C4-2B (cell line): ENCODE data around the gene CCN2.

Experiments
- H3K27ac ChIP-seq: fragments of 450-650 bp; 2 replicates; pipeline ENCODE4 v1.5.1; 2017
- ZFX ChIP-seq: fragments of 450-650 bp; IDR thresholded peaks from 2 replicates; pipeline ENCODE4 v1.6.1; 2017
- TF ChIP-seq, protein P1 (sequence below): fragments of 450-650 bp; conservative IDR thresholded peaks from 2 replicates; pipeline ENCODE4 v1.5.1; 2017; ENCODE audit warnings: mild to moderate bottlenecking

Gene CCN2

DNA sequence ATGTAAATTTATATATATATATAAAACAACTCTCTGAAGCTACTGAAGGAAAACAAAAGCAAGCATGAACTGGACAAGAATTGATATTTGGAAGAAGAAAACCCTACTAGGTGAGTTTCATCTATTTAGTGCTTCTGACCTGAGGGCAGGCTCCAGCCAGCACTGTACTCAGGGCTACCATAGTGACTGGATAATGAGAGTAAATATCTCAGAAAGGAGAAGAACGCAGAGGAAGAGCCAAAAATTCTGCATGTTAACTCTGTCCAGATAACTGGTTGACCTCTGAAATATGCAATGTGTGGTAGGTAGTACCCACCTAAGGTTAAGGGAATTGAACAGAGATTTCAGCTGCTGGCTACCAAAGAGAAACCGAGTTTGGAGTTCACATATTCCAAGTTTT is 41.4 kb upstream of the CCN2 start:
- no peak overlapping the region for H3K27ac ChIP-seq
- TF ChIP-seq, protein P1, sequence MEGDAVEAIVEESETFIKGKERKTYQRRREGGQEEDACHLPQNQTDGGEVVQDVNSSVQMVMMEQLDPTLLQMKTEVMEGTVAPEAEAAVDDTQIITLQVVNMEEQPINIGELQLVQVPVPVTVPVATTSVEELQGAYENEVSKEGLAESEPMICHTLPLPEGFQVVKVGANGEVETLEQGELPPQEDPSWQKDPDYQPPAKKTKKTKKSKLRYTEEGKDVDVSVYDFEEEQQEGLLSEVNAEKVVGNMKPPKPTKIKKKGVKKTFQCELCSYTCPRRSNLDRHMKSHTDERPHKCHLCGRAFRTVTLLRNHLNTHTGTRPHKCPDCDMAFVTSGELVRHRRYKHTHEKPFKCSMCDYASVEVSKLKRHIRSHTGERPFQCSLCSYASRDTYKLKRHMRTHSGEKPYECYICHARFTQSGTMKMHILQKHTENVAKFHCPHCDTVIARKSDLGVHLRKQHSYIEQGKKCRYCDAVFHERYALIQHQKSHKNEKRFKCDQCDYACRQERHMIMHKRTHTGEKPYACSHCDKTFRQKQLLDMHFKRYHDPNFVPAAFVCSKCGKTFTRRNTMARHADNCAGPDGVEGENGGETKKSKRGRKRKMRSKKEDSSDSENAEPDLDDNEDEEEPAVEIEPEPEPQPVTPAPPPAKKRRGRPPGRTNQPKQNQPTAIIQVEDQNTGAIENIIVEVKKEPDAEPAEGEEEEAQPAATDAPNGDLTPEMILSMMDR: no peak
- TF ChIP-seq ZFX: no peak

DNA sequence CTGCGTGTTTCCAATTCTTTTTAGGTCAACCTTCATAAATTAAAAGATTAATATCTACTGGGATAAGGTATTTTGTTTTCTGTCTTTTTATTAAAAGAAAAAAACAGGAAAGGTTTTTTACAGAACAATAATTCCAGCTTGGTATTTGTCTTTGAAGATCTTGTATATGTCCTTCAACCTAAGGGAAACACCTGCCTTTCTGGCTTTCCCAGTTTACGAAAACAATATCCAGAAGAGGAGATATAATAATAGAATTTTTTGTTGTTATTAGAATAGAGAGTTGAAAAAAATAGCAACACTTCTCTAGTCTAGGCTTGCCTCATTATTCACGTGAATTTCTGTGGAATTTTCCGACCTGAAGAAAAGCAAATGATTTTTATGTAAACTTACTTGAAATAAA is 37.9 kb upstream of the CCN2 start:
- TF ChIP-seq ZFX: no peak
- TF ChIP-seq, protein P1: no peak
- no peak overlapping the region for H3K27ac ChIP-seq

DNA sequence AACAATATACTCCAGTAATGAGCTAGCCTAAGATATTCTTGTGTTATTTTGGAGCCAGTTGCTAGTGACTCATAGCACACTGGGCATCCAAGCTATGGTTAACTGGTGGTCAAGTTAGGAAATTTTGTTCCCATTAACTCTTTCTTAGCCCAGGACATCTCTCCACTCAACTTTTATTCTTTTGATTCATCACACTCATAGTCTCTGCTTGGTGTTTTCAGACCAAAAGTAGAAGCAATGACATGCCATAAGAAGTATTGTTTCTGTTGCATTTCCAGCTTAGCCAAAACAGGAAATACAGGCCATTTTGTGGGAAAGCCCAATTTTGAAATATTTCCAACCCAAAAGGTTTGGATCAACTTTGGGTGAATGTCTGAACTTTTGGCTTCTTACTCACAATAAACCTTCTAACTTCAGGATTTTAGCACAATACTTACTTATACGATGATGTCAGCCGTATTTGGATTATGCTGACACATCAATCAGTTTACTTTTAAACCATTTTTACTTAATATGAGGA is 31.6 kb upstream of the CCN2 start:
- no peak for TF ChIP-seq ZFX
- TF ChIP-seq, protein P1: no peak
- no peak overlapping the region for H3K27ac ChIP-seq

DNA sequence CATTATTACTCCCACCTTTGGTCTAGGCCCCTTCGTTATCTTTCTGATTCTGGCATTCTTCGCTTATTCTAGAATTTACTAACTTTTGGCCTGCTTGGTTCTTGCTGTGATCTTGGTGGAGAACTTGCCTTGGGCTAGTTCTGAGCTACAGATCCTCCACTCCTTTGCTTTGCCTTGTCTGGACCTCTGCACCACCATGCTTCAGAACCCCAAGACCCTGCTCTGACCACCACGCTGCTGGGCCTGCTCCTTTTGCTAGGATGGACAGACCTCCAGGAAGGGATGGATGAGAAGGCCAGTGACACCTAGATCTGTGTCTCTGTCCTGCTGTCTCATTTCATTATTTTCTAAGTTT is 30.4 kb upstream of the CCN2 start:
- no peak overlapping the region for H3K27ac ChIP-seq
- TF ChIP-seq ZFX: no peak
- TF ChIP-seq, protein P1: no peak

DNA sequence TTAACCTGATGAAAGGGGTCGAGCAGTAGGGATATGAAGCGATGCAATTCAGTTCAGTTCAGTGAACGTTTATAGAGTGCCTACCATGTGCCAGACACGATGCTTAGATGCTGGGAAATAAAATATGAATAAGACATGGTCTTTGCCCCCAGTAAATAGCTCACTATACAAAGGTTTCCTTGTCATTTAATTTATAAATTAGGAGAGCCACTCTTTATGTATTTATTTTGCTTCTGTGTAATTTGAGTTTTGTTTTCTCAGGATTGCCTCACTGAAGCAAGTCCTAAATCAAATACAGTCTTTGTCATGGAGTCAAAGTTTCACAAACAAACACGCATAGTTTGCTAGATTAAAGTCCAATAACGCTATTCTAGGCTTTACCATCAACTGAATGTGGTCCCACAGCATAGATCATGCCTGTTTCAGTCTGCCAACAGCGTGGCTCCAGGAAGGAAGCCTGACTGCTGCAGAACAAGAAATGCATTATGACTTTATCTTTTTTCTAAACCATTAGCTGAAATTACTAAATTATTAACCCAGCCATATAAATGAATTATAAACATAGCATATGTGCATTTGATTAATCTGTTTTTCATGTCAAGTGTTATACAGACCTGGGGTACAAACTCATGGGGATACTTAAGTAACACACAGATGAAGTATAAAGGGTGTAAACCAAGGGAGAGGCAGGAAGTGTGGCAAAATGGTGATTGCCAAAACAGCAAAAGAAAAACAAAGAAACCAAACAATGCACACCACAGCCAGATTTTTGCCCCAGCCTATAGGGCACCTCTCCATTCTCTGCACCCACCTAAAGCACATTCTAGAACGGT is 29.8 kb upstream of the CCN2 start:
- no peak overlapping the region for H3K27ac ChIP-seq
- no peak for TF ChIP-seq ZFX
- TF ChIP-seq, protein P1: no peak

DNA sequence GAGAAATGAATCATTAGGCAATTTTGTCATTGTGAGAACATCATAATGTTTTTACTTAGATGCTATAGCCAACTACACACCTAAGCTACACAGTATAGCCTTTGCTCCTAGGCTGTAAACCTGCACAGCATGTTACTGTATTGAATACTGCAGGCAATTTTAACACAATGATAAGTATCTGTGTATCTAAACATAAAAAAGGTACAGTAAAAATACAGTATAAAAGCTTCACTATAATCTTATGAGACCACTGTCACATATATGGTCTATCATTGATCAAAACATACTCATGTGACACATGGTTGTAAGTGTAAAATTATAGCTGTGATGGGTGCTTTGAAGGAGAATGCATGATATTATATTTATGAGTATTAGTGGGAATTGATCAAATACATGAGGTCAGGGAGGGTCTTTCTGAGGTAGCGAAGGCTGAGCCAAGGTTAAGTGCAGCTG is 29.2 kb upstream of the CCN2 start:
- TF ChIP-seq, protein P1: no peak
- TF ChIP-seq ZFX: no peak
- H3K27ac ChIP-seq: no peak overlapping the region

DNA sequence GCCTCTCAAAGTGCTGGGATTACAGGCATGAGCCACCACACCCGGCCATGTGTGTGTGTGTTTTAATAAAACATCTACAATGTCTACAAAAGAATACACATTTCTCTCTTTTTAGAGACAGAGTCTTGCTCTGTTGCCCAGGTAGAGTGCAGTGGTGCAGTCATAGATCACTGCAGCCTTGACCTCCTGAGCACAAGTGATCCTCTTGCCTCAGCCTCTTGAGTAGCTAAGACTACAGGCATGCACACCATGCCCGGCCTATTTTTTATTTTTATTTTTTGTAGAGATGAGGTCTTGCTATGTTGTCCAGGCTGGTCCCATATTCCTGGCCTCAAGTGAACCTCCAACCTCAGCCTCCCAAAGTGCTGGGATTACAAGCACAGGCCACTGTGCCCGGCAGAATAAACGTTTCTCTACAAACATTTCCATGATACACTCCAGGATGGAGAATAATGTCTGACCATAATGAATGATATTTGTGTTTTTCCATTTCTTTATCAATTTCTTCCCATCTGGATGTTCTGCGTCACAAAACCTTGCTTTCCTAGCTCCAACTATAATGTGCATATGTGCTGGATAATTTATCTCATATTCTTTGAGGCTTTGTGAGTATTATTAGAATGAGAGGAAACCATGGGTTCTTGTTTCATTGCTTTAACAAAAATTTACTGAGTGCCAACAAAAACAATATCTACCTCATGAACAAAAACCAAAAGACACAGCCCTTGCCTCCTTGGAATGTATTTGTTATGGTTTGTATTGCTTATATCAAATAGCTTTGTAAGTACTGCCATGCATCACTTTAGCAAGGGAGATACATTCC is 28.6 kb upstream of the CCN2 start:
- no peak for TF ChIP-seq ZFX
- TF ChIP-seq, protein P1: no peak

More for the DNA sequence above, 28.6 kb upstream of the CCN2 start:
- H3K27ac ChIP-seq: no peak overlapping the region
